ENCODE data around the gene CRADD.

The CRADD gene

GRCh38 chr12:93661021-93661420 is 16.2 kb upstream of the CRADD start:
- no peak for DNase-seq (ENCODE audit: extremely low read depth, low read depth)
- no peak for TF ChIP-seq CTCF (IDR thresholded peaks at IDR 0.05; ENCODE audit: low read depth, low read length)

GRCh38 chr12:93663006-93663728 is 14.0 kb upstream of the CRADD start:
- TF ChIP-seq CTCF (IDR thresholded peaks at IDR 0.05; ENCODE audit: low read depth, low read length) = no peak
- DNase-seq (ENCODE audit: extremely low read depth, low read depth) = no peak

- no peak for TF ChIP-seq CTCF (IDR thresholded peaks at IDR 0.05; ENCODE audit: low read depth, low read length)
- DNase-seq (ENCODE audit: extremely low read depth, low read depth) = no peak
Observed at GRCh38 chr12:93663729-93664084, 13.5 kb upstream of the CRADD start.

GRCh38 chr12:93664573-93665138 is 12.5 kb upstream of the CRADD start:
- no peak for DNase-seq (ENCODE audit: extremely low read depth, low read depth)
- TF ChIP-seq CTCF (IDR thresholded peaks at IDR 0.05; ENCODE audit: low read depth, low read length) = no peak

- no peak for TF ChIP-seq CTCF (IDR thresholded peaks at IDR 0.05; ENCODE audit: low read depth, low read length)
- DNase-seq (ENCODE audit: extremely low read depth, low read depth) = no peak
Observed at GRCh38 chr12:93667672-93668071, 9.5 kb upstream of the CRADD start.

GRCh38 chr12:93668919-93669418 is 8.2 kb upstream of the CRADD start:
- TF ChIP-seq CTCF (IDR thresholded peaks at IDR 0.05; ENCODE audit: low read depth, low read length) = no peak
- no peak for DNase-seq (ENCODE audit: extremely low read depth, low read depth)

GRCh38 chr12:93669452-93669851 is 7.7 kb upstream of the CRADD start:
- TF ChIP-seq CTCF (IDR thresholded peaks at IDR 0.05; ENCODE audit: low read depth, low read length) = no peak
- DNase-seq (ENCODE audit: extremely low read depth, low read depth) = no peak
